Lower leg skin (tissue), 4 donors: ENCODE measurements around the gene PRICKLE4. TPM values are rescaled to one million over a fixed set of nuclear protein-coding genes. Genes with fewer than 3 reads are reported as not detected.

Source experiments
- DNase-seq, 2 donors: peaks; one replicate each; pipeline ENCODE4 v3.0.0-alpha.2; 2019; ENCODE audit warnings: low spot score in 2 of 2
- H3K4me3 ChIP-seq: fragments of 200-600 bp; sonication (generic); 2 replicates; pipeline ENCODE4 v1.5.1; 2017; ENCODE audit warnings: mild to moderate bottlenecking, low read depth; ENCODE audit not compliant: poor library complexity, severe bottlenecking
- POLR2A ChIP-seq, 2 donors: fragments of 450-650 bp; IDR thresholded peaks; one replicate each; pipeline ENCODE4 v1.6.1; 2016 to 2017; ENCODE audit warnings: antibody characterized with exemption in 2 of 2, mild to moderate bottlenecking in 1 of 2, moderate library complexity in 1 of 2
- WGBS, 2 donors: methylation state at CpG; one replicate each; pipeline ENCODE4 v1.1.5; 2018; 5-methylcytosine and 5-hydroxymethylcytosine counted together
- intact Hi-C: fragments of 100-400 bp; cut with DNase I; formaldehyde crosslinking; loops from one replicate; pipeline ENCODE4 v1.15.0; 2023; ENCODE audit warnings: low total_unique reads
- total RNA-seq, 4 donors: library from RNA; depleted of rRNA; stranded (reverse); fragments of >200 nt; gene quantifications; one replicate each; pipeline ENCODE4 v1.1.0, GENCODE V29; 2016
- TF ChIP-seq, protein P1 (sequence below), 3 donors: fragments of 450-650 bp; IDR thresholded peaks; one replicate each; pipeline ENCODE4 v1.5.1; 2016; ENCODE audit warnings: antibody characterized with exemption in 3 of 3, mild to moderate bottlenecking in 3 of 3, moderate library complexity in 2 of 3

The PRICKLE4 gene
- total RNA-seq, 4 donors from 2014 or later, result 3.2 to 5.0 (median 3.9) TPM

DNA sequence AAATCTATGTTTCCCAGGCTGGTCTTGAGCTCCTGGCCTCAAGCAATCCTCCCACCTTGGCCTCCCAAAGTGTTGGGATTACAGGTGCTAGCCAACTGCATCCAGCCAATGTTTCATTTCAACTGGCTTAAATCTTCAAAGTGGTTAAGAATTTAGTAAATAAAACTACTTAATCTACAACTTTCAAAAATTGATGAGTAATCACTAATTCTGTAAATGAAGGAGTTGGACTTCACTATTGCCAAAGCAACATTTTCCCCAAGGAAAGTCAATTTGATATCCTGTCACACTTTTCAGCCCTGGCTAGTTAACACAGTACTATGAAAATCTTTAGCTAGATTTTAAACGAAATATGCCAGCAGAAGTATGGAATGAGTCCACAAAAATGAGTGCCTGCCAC, 10.7 kb downstream of the PRICKLE4 start:
- TF ChIP-seq POLR2A (IDR thresholded peaks at IDR 0.05), result no peak
- TF ChIP-seq, protein P1, sequence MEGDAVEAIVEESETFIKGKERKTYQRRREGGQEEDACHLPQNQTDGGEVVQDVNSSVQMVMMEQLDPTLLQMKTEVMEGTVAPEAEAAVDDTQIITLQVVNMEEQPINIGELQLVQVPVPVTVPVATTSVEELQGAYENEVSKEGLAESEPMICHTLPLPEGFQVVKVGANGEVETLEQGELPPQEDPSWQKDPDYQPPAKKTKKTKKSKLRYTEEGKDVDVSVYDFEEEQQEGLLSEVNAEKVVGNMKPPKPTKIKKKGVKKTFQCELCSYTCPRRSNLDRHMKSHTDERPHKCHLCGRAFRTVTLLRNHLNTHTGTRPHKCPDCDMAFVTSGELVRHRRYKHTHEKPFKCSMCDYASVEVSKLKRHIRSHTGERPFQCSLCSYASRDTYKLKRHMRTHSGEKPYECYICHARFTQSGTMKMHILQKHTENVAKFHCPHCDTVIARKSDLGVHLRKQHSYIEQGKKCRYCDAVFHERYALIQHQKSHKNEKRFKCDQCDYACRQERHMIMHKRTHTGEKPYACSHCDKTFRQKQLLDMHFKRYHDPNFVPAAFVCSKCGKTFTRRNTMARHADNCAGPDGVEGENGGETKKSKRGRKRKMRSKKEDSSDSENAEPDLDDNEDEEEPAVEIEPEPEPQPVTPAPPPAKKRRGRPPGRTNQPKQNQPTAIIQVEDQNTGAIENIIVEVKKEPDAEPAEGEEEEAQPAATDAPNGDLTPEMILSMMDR (IDR thresholded peaks at IDR 0.05), result no peak
- intact Hi-C loops, result no loop called here
- DNase-seq, result no peak
- no peak overlapping the region for H3K4me3 ChIP-seq
- WGBS, 2 donors, result 63 to 76% methylated on average over 1 of the region's 1 CpG

DNA sequence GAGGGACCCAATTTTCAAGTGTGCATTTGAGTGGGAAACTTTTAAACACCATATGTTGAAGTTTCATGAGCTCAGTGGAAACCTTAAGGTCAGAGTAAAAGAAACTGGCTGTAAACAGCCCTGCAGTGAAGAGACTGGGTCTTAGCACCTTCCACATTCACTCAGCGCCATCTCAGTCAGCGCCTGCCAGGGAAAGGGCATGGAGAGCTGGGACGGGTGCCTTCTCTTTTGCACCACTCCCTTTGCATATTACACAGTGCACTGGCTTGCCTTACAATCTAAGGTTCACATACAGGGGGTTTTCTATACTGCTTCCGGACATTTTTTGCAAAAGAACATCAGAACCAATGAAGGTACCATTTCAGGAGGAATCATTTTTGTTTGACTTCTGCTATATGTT, 11.4 kb downstream of the PRICKLE4 start:
- intact Hi-C loops, result no loop called here
- peak in 1 of 2 donors; percentile 29 for DNase-seq
- TF ChIP-seq, protein P1 (IDR thresholded peaks at IDR 0.05), result no peak
- no peak for TF ChIP-seq POLR2A (IDR thresholded peaks at IDR 0.05)
- H3K4me3 ChIP-seq, result no peak overlapping the region
- 77 to 82% methylated on average over 4 of the region's 4 CpGs for WGBS, 2 donors

DNA sequence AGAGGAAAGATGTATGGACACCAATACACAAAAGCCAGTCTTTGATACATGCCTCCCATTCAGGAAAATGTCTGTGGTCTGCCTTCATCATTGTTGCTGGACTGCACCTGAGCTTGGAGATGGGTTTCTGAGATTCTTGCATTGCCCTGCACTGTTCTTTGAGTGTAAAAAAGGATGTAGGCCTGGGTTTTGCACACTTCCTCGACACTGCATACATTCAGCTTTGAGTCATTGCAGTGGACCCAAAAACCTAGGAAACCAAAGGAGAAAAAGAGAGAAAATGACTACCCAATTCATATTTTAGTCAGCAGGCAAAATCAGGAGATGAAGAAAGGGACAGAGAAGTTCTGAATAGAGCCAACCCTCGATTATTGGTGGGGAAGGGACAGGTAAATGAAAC, 15.9 kb downstream of the PRICKLE4 start:
- TF ChIP-seq POLR2A (IDR thresholded peaks at IDR 0.05), result no peak
- TF ChIP-seq, protein P1 (IDR thresholded peaks at IDR 0.05), result no peak
- intact Hi-C loops, result no loop called here
- DNase-seq, result no peak
- H3K4me3 ChIP-seq, result no peak overlapping the region
- 89 to 96% methylated on average over 2 of the region's 2 CpGs for WGBS, 2 donors

DNA sequence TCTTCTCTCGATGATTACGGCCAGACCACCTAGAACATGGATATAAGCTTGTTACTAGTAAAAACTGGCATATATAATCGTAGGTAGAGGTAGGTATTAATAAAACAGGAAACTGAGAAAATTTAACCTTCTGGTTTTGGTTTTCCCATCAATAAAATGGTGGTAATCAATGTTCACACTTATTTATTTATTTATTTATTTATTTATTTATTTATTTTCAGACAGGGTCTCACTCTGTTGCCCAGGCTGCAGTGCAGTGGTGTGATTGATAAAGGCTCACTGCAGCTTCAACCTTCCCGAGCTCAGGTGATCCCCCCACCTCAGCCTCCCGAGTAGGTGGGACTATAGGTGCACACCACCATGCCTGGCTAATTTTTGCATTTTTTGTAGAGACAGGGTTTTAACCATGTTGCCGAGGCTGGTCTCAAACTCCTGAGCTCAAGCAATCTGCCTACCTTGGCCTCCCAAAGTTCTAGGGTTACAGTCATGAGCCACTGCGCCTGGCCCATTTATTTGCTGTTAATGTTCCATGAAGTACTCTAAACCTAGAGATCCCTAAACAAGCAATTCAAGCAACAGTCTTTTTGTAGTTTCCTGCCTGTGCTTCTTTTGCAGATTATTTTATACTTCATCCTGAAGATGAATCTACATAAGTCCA, 18.4 kb downstream of the PRICKLE4 start:
- intact Hi-C loops, result no loop called here
- DNase-seq, result no peak
- TF ChIP-seq POLR2A (IDR thresholded peaks at IDR 0.05), result no peak
- TF ChIP-seq, protein P1 (IDR thresholded peaks at IDR 0.05), result no peak
- 95 to 96% methylated on average over 7 of the region's 7 CpGs for WGBS, 2 donors
- no peak overlapping the region for H3K4me3 ChIP-seq

DNA sequence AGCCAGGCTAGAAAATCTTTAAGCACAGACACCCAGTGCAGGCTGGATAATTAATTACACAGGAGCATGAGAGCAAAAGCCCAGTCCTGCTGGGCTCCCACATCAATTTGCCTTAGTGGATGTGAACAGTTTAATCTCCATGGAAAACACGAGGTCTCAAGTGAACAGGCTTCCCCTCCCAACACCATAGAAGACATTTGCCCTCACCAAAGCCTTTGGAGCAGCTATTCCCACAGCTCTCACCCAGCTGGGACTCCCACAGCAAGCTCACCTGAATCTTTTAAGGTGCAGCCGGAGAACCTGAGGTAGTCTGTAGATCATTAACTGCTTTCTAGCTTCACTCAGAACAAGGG, 19.0 kb downstream of the PRICKLE4 start:
- intact Hi-C loops, result no loop called here
- 91 to 92% methylated on average over 2 of the region's 2 CpGs for WGBS, 2 donors
- no peak overlapping the region for H3K4me3 ChIP-seq
- no peak for TF ChIP-seq POLR2A (IDR thresholded peaks at IDR 0.05)
- TF ChIP-seq, protein P1 (IDR thresholded peaks at IDR 0.05), result no peak
- DNase-seq, result no peak

DNA sequence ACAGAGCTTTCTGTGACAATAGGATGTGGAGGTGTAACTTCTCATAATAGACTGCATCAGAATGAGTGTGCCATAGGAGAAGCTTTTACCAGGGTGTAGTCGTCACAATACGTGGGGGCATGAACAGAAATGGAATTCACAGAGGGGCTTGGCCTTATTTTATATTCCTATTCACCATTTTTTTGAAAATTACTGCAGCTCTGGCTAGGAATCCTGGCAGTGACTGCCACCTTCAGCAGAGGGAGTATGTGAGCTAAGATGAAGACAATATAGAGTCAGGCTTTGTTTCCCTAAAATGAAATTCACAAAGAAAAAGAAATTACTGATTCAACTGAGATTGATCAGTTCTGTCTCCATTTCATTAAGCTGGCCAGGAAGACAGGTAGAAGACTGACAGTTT, 20.8 kb downstream of the PRICKLE4 start:
- DNase-seq, result no peak
- H3K4me3 ChIP-seq, result no peak overlapping the region
- TF ChIP-seq POLR2A (IDR thresholded peaks at IDR 0.05), result no peak
- TF ChIP-seq, protein P1 (IDR thresholded peaks at IDR 0.05), result no peak
- intact Hi-C loops, result no loop called here
- WGBS, 2 donors, result 86 to 90% methylated on average over 2 of the region's 2 CpGs
